WTC11 (cell line): Measurements from ENCODE around the gene PTPN2.

Experiments used
- CREM ChIP-seq: sonication (generic); formaldehyde crosslinking; IDR thresholded peaks from 2 replicates; pipeline ENCODE4 v1.8.1; 2022; ENCODE audit warnings: mild to moderate bottlenecking, missing genetic modification reagents, moderate library complexity
- CTCF ChIP-seq: fragments of 200-600 bp; IDR thresholded peaks from 2 replicates; pipeline ENCODE4 v1.8.0; 2022; ENCODE audit warnings: antibody characterized with exemption
- USF2 ChIP-seq: sonication (generic); formaldehyde crosslinking; IDR thresholded peaks from 2 replicates; pipeline ENCODE4 v1.8.1; 2023; ENCODE audit warnings: mild to moderate bottlenecking, missing genetic modification reagents, moderate library complexity
- ZNF138 ChIP-seq: sonication (generic); formaldehyde crosslinking; conservative IDR thresholded peaks from 2 replicates; pipeline ENCODE4 v1.8.1; 2022; ENCODE audit warnings: mild to moderate bottlenecking, moderate library complexity, missing genetic modification reagents
- TF ChIP-seq, protein P1 (sequence below): sonication (generic); formaldehyde crosslinking; IDR thresholded peaks from 2 replicates; pipeline ENCODE4 v1.8.1; 2022; ENCODE audit warnings: mild to moderate bottlenecking, missing genetic modification reagents, moderate library complexity, borderline replicate concordance

DNA sequence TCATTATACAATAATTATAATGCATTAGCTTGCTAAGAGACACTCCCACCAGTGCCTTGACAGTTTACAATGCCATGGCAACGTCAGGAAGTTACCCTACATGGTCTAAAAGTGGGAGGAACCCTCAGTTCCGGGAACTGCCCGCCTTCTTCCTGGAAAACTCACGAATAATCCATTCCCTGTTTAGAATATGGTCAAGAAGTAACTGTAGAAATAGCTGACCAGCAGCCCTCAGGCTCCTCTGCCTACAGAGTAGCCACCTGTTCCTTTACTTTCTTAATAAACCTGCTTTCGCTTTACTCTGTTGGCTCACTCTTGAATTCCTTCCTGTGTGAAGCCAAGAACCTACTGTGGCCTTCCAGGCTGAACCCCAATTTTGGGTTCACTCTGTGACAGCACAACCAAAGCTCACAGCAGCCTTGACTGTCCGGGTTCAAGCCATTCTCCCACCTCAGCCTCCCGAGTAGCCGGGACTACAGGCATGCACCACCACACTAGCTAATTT lies 20.0 kb upstream of the PTPN2 start:
- TF ChIP-seq CTCF: no peak
- no peak for TF ChIP-seq CREM (CRISPR knock-in tag)
- no peak for TF ChIP-seq ZNF138 (CRISPR knock-in tag)
- TF ChIP-seq, protein P1, sequence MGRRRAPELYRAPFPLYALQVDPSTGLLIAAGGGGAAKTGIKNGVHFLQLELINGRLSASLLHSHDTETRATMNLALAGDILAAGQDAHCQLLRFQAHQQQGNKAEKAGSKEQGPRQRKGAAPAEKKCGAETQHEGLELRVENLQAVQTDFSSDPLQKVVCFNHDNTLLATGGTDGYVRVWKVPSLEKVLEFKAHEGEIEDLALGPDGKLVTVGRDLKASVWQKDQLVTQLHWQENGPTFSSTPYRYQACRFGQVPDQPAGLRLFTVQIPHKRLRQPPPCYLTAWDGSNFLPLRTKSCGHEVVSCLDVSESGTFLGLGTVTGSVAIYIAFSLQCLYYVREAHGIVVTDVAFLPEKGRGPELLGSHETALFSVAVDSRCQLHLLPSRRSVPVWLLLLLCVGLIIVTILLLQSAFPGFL (CRISPR knock-in tag): no peak
- TF ChIP-seq USF2 (CRISPR knock-in tag): no peak
